ENCODE results near the gene TXNDC17. TPM values are rescaled to one million over a fixed set of nuclear protein-coding genes. Genes with fewer than 3 reads are reported as not detected.

The TXNDC17 gene
- polyA plus RNA-seq, 2 donors: 578 to 612 TPM

- peak overlapping the region; percentile 88 to 99 for H3K27ac ChIP-seq (ENCODE audit: low read depth in 2 of 2, low read length in 1 of 2)
- no peaks in the 10 kb centered on the region for H3K27me3 ChIP-seq (ENCODE audit: control insufficient read depth in 1 of 2, insufficient read depth in 2 of 2, low read length in 2 of 2)
- WGBS, 2 donors: 62% methylated on average over 14 of the region's 14 CpGs
Measured at GRCh38 chr17:6668727-6669425, 28.0 kb downstream of the TXNDC17 start.

GRCh38 chr17:6669479-6670212 lies 28.8 kb downstream of the TXNDC17 start:
- no peaks in the 10 kb centered on the region for H3K27me3 ChIP-seq (ENCODE audit: control insufficient read depth in 1 of 2, insufficient read depth in 2 of 2, low read length in 2 of 2)
- peak overlapping the region; percentile 88 to 99 for H3K27ac ChIP-seq (ENCODE audit: low read depth in 2 of 2, low read length in 1 of 2)
- peaks cover 3 to 8% of the 10 kb centered on the region in 2 donors for H3K4me1 ChIP-seq (ENCODE audit: control insufficient read depth in 2 of 2, insufficient read depth in 2 of 2, low read length in 1 of 2)
- H3K36me3 ChIP-seq (ENCODE audit: control insufficient read depth in 2 of 2, insufficient read depth in 2 of 2, low read length in 1 of 2): no peaks in the 10 kb centered on the region
- WGBS, 2 donors: 49 to 60% methylated on average over 10 of the region's 10 CpGs
- H3K9me3 ChIP-seq (ENCODE audit: control insufficient read depth in 2 of 2, insufficient read depth in 1 of 2, low read depth in 1 of 2, low read length in 1 of 2): no peaks in the 10 kb centered on the region
- H3K4me3 ChIP-seq (ENCODE audit: low read depth in 1 of 2, low read length in 2 of 2): no peak overlapping the region

More at GRCh38 chr17:6668727-6669425, 28.0 kb downstream of the TXNDC17 start:
- no peaks in the 10 kb centered on the region for H3K36me3 ChIP-seq (ENCODE audit: control insufficient read depth in 2 of 2, insufficient read depth in 2 of 2, low read length in 1 of 2)
- H3K4me1 ChIP-seq (ENCODE audit: control insufficient read depth in 2 of 2, insufficient read depth in 2 of 2, low read length in 1 of 2): peaks cover 3 to 8% of the 10 kb centered on the region in 2 donors
- no peaks in the 10 kb centered on the region for H3K9me3 ChIP-seq (ENCODE audit: control insufficient read depth in 2 of 2, insufficient read depth in 1 of 2, low read depth in 1 of 2, low read length in 1 of 2)
- H3K4me3 ChIP-seq (ENCODE audit: low read depth in 1 of 2, low read length in 2 of 2): no peak overlapping the region

GRCh38 chr17:6670571-6670970 lies 29.7 kb downstream of the TXNDC17 start:
- peaks cover 0 to 2% of the 10 kb centered on the region in 2 donors for H3K9me3 ChIP-seq (ENCODE audit: control insufficient read depth in 2 of 2, insufficient read depth in 1 of 2, low read depth in 1 of 2, low read length in 1 of 2)
- H3K27me3 ChIP-seq (ENCODE audit: control insufficient read depth in 1 of 2, insufficient read depth in 2 of 2, low read length in 2 of 2): no peaks in the 10 kb centered on the region
- WGBS, 2 donors: 88 to 89% methylated on average over 8 of the region's 8 CpGs
- H3K36me3 ChIP-seq (ENCODE audit: control insufficient read depth in 2 of 2, insufficient read depth in 2 of 2, low read length in 1 of 2): no peaks in the 10 kb centered on the region
- peaks cover 3 to 13% of the 10 kb centered on the region in 2 donors for H3K4me1 ChIP-seq (ENCODE audit: control insufficient read depth in 2 of 2, insufficient read depth in 2 of 2, low read length in 1 of 2)
- H3K4me3 ChIP-seq (ENCODE audit: low read depth in 1 of 2, low read length in 2 of 2): no peak overlapping the region
- H3K27ac ChIP-seq (ENCODE audit: low read depth in 2 of 2, low read length in 1 of 2): peak overlapping the region; percentile 63 to 81

GRCh38 chr17:6670999-6671398 lies 30.1 kb downstream of the TXNDC17 start:
- H3K9me3 ChIP-seq (ENCODE audit: control insufficient read depth in 2 of 2, insufficient read depth in 1 of 2, low read depth in 1 of 2, low read length in 1 of 2): peaks cover 0 to 2% of the 10 kb centered on the region in 2 donors
- H3K27me3 ChIP-seq (ENCODE audit: control insufficient read depth in 1 of 2, insufficient read depth in 2 of 2, low read length in 2 of 2): no peaks in the 10 kb centered on the region
- H3K27ac ChIP-seq (ENCODE audit: low read depth in 2 of 2, low read length in 1 of 2): peak overlapping the region; percentile 63 to 81
- H3K36me3 ChIP-seq (ENCODE audit: control insufficient read depth in 2 of 2, insufficient read depth in 2 of 2, low read length in 1 of 2): no peaks in the 10 kb centered on the region
- H3K4me1 ChIP-seq (ENCODE audit: control insufficient read depth in 2 of 2, insufficient read depth in 2 of 2, low read length in 1 of 2): peaks cover 3 to 13% of the 10 kb centered on the region in 2 donors
- H3K4me3 ChIP-seq (ENCODE audit: low read depth in 1 of 2, low read length in 2 of 2): no peak overlapping the region
- WGBS, 2 donors: 60 to 64% methylated on average over 6 of the region's 6 CpGs

- Histone ChIP-seq H3K9me3 (ENCODE audit: control insufficient read depth in 2 of 2, insufficient read depth in 1 of 2, low read depth in 1 of 2, low read length in 1 of 2) (peaks cover 0 to 2% of the 10 kb centered on the region in 2 donors), H3K27ac (ENCODE audit: low read depth in 2 of 2, low read length in 1 of 2) (peak overlapping the region; percentile 63 to 81), H3K4me3 (ENCODE audit: low read depth in 1 of 2, low read length in 2 of 2) (no peak overlapping the region), H3K4me1 (ENCODE audit: control insufficient read depth in 2 of 2, insufficient read depth in 2 of 2, low read length in 1 of 2) (peaks cover 3 to 13% of the 10 kb centered on the region in 2 donors), H3K27me3 (ENCODE audit: control insufficient read depth in 1 of 2, insufficient read depth in 2 of 2, low read length in 2 of 2) (no peaks in the 10 kb centered on the region), H3K36me3 (ENCODE audit: control insufficient read depth in 2 of 2, insufficient read depth in 2 of 2, low read length in 1 of 2) (no peaks in the 10 kb centered on the region)
- WGBS, 2 donors: 83 to 89% methylated on average over 7 of the region's 7 CpGs
Measured at GRCh38 chr17:6671431-6671830, 30.6 kb downstream of the TXNDC17 start.

GRCh38 chr17:6674586-6674985 lies 33.7 kb downstream of the TXNDC17 start:
- Histone ChIP-seq H3K27ac (ENCODE audit: low read depth in 2 of 2, low read length in 1 of 2) (no peak overlapping the region), H3K4me3 (ENCODE audit: low read depth in 1 of 2, low read length in 2 of 2) (no peak overlapping the region), H3K9me3 (ENCODE audit: control insufficient read depth in 2 of 2, insufficient read depth in 1 of 2, low read depth in 1 of 2, low read length in 1 of 2) (peaks cover 0 to 2% of the 10 kb centered on the region in 2 donors), H3K36me3 (ENCODE audit: control insufficient read depth in 2 of 2, insufficient read depth in 2 of 2, low read length in 1 of 2) (no peaks in the 10 kb centered on the region), H3K27me3 (ENCODE audit: control insufficient read depth in 1 of 2, insufficient read depth in 2 of 2, low read length in 2 of 2) (no peaks in the 10 kb centered on the region), H3K4me1 (ENCODE audit: control insufficient read depth in 2 of 2, insufficient read depth in 2 of 2, low read length in 1 of 2) (peaks cover 3 to 9% of the 10 kb centered on the region in 2 donors)
- 92 to 93% methylated on average over 13 of the region's 13 CpGs for WGBS, 2 donors

- Histone ChIP-seq H3K4me1 (ENCODE audit: control insufficient read depth in 2 of 2, insufficient read depth in 2 of 2, low read length in 1 of 2) (peaks cover 3 to 9% of the 10 kb centered on the region in 2 donors), H3K9me3 (ENCODE audit: control insufficient read depth in 2 of 2, insufficient read depth in 1 of 2, low read depth in 1 of 2, low read length in 1 of 2) (peaks cover 0 to 2% of the 10 kb centered on the region in 2 donors), H3K27me3 (ENCODE audit: control insufficient read depth in 1 of 2, insufficient read depth in 2 of 2, low read length in 2 of 2) (no peaks in the 10 kb centered on the region), H3K4me3 (ENCODE audit: low read depth in 1 of 2, low read length in 2 of 2) (no peak overlapping the region), H3K27ac (ENCODE audit: low read depth in 2 of 2, low read length in 1 of 2) (no peak overlapping the region), H3K36me3 (ENCODE audit: control insufficient read depth in 2 of 2, insufficient read depth in 2 of 2, low read length in 1 of 2) (no peaks in the 10 kb centered on the region)
- 70 to 72% methylated on average over 11 of the region's 11 CpGs for WGBS, 2 donors
Measured at GRCh38 chr17:6675201-6675825, 34.5 kb downstream of the TXNDC17 start.

- peaks cover 0 to 2% of the 10 kb centered on the region in 2 donors for H3K9me3 ChIP-seq (ENCODE audit: control insufficient read depth in 2 of 2, insufficient read depth in 1 of 2, low read depth in 1 of 2, low read length in 1 of 2)
- no peak overlapping the region for H3K4me3 ChIP-seq (ENCODE audit: low read depth in 1 of 2, low read length in 2 of 2)
- H3K27me3 ChIP-seq (ENCODE audit: control insufficient read depth in 1 of 2, insufficient read depth in 2 of 2, low read length in 2 of 2): no peaks in the 10 kb centered on the region
- 75 to 76% methylated on average over 6 of the region's 6 CpGs for WGBS, 2 donors
- no peak overlapping the region for H3K27ac ChIP-seq (ENCODE audit: low read depth in 2 of 2, low read length in 1 of 2)
- peaks cover 0 to 5% of the 10 kb centered on the region in 2 donors for H3K4me1 ChIP-seq (ENCODE audit: control insufficient read depth in 2 of 2, insufficient read depth in 2 of 2, low read length in 1 of 2)
- H3K36me3 ChIP-seq (ENCODE audit: control insufficient read depth in 2 of 2, insufficient read depth in 2 of 2, low read length in 1 of 2): no peaks in the 10 kb centered on the region
Measured at GRCh38 chr17:6676802-6677157, 35.9 kb downstream of the TXNDC17 start.

GRCh38 chr17:6677158-6677831 lies 36.4 kb downstream of the TXNDC17 start:
- 69 to 72% methylated on average over 16 of the region's 16 CpGs for WGBS, 2 donors
- H3K27ac ChIP-seq (ENCODE audit: low read depth in 2 of 2, low read length in 1 of 2): no peak overlapping the region
- H3K4me3 ChIP-seq (ENCODE audit: low read depth in 1 of 2, low read length in 2 of 2): no peak overlapping the region
- H3K4me1 ChIP-seq (ENCODE audit: control insufficient read depth in 2 of 2, insufficient read depth in 2 of 2, low read length in 1 of 2): peaks cover 0 to 5% of the 10 kb centered on the region in 2 donors
- H3K9me3 ChIP-seq (ENCODE audit: control insufficient read depth in 2 of 2, insufficient read depth in 1 of 2, low read depth in 1 of 2, low read length in 1 of 2): peaks cover 0 to 2% of the 10 kb centered on the region in 2 donors
- H3K36me3 ChIP-seq (ENCODE audit: control insufficient read depth in 2 of 2, insufficient read depth in 2 of 2, low read length in 1 of 2): no peaks in the 10 kb centered on the region
- no peaks in the 10 kb centered on the region for H3K27me3 ChIP-seq (ENCODE audit: control insufficient read depth in 1 of 2, insufficient read depth in 2 of 2, low read length in 2 of 2)
